ENCODE results near the gene TFAP2E.

GRCh38 chr1:35535243-35535642 is 37.9 kb upstream of the TFAP2E start:
- TF ChIP-seq CTCF (IDR thresholded peaks at IDR 0.05 in 2 of 3, conservative IDR thresholded peaks at IDR 0.05 in 1 of 3; ENCODE audit: borderline replicate concordance in 1 of 3, insufficient read depth in 1 of 3, low read depth in 2 of 3, low read length in 2 of 3) = no peak
- no peak for TF ChIP-seq FOSL1 (IDR thresholded peaks at IDR 0.05; ENCODE audit: low read depth)
- TF ChIP-seq SIN3A (IDR thresholded peaks at IDR 0.05; ENCODE audit: low read depth) = no peak
- no peak for TF ChIP-seq EZH2 (IDR thresholded peaks at IDR 0.05)
- no peak for TF ChIP-seq ZFX (IDR thresholded peaks at IDR 0.05)

Measured in HCT116 (cell line).